Glutamatergic neuron (in vitro differentiated cells): ENCODE results near the gene CDC14B. TPM values are rescaled to one million over a fixed set of nuclear protein-coding genes. Genes with fewer than 3 reads are reported as not detected.

Experiments used
- DNase-seq: peaks from one replicate; pipeline ENCODE4 v3.0.0; 2022
- H3K27ac Mint-ChIP-seq: one replicate; pipeline ENCODE4 v1.8.0; 2020; ENCODE audit warnings: mild to moderate bottlenecking, mixed read lengths, inconsistent platforms; ENCODE audit not compliant: unreplicated experiment
- H3K27me3 Mint-ChIP-seq: one replicate; pipeline ENCODE4 v1.8.0; 2020; ENCODE audit warnings: mild to moderate bottlenecking, moderate library complexity, mixed read lengths, inconsistent platforms; ENCODE audit not compliant: unreplicated experiment
- H3K36me3 Mint-ChIP-seq: one replicate; pipeline ENCODE4 v1.8.0; 2020; ENCODE audit warnings: mild to moderate bottlenecking, mixed read lengths, inconsistent platforms; ENCODE audit not compliant: unreplicated experiment
- H3K4me1 Mint-ChIP-seq: one replicate; pipeline ENCODE4 v1.8.0; 2020; ENCODE audit warnings: mild to moderate bottlenecking, low read depth, mixed read lengths, inconsistent platforms; ENCODE audit not compliant: unreplicated experiment
- H3K4me3 Mint-ChIP-seq: one replicate; pipeline ENCODE4 v1.8.0; 2020; ENCODE audit warnings: mild to moderate bottlenecking, mixed read lengths, inconsistent platforms; ENCODE audit not compliant: unreplicated experiment
- H3K9me3 Mint-ChIP-seq: one replicate; pipeline ENCODE4 v1.8.0; 2020; ENCODE audit warnings: mild to moderate bottlenecking, moderate library complexity, mixed read lengths, inconsistent platforms; ENCODE audit not compliant: unreplicated experiment
- CTCF ChIP-seq: fragments of 200-600 bp; sonication (generic); IDR thresholded peaks from one replicate; pipeline ENCODE4 v1.5.0; 2021; ENCODE audit not compliant: partially characterized antibody, unreplicated experiment
- total RNA-seq: library from RNA; stranded (reverse); fragmentation: NEBNext Ultra II Directional; extraction: Animal tissue kit (Norgen Biotek cat#: 25700); gene quantifications from one replicate; pipeline ENCODE4 v1.2.1, GENCODE V29; 2021; ENCODE audit not compliant: unreplicated experiment

The CDC14B gene
- total RNA-seq, 1 donor from 2014 or later: 9.2 TPM

GRCh38 chr9:96512240-96512639, 107.4 kb downstream of the CDC14B start:
- H3K9me3 Mint-ChIP-seq: peaks cover 4% of the 10 kb centered on the region
- H3K27ac Mint-ChIP-seq: no peak overlapping the region
- H3K4me3 Mint-ChIP-seq: no peak overlapping the region
- no peak for TF ChIP-seq CTCF
- DNase-seq: no peak
- H3K4me1 Mint-ChIP-seq: peaks cover 29% of the 10 kb centered on the region
- H3K27me3 Mint-ChIP-seq: peaks cover 4% of the 10 kb centered on the region
- no peaks in the 10 kb centered on the region for H3K36me3 Mint-ChIP-seq

GRCh38 chr9:96510258-96510657, 109.4 kb downstream of the CDC14B start:
- Mint-ChIP-seq H3K9me3 (no peaks in the 10 kb centered on the region), H3K27ac (no peak overlapping the region), H3K4me3 (no peak overlapping the region), H3K27me3 (peaks cover 2% of the 10 kb centered on the region), H3K4me1 (peaks cover 20% of the 10 kb centered on the region), H3K36me3 (no peaks in the 10 kb centered on the region)
- TF ChIP-seq CTCF: no peak
- no peak for DNase-seq

DNA sequence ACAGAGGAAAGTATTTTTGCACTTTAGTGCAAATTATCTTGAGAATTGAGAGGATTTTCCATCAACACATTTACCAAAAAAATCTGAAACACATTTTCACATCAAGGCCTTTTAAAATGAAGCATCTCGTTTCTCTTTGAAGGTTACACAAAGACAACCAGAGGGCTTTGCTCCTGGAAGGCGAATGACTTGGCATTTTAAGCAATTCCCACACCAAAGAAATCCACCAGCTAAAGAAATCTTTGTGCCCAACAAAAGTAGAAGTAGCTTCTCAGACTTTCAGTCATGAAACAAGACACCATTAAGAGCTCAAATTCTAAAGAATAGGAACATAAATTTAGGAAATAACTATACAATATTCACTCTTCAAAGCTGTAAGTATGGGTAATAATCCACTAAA, 109.8 kb downstream of the CDC14B start:
- no peak for DNase-seq
- no peak overlapping the region for H3K27ac Mint-ChIP-seq

DNA sequence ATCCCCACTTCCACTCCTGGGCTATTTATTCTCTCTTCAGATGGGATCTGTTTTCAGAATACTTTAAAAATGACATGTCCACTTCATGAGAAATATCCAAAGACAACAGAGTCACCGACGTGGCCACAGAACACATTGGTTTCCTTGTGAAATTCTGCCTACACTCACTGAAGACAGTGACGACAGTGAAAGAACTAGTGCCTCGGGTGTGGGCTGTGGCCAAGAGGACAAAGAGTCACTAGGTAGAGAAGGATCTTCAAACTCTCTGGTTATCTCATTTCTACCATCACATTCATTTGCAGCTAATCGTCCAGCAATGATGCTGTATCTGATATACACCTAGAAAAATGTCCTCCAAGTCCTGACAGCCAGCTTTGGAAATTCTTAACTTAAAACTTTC, 110.6 kb downstream of the CDC14B start:
- Mint-ChIP-seq H3K27me3 (peaks cover 2% of the 10 kb centered on the region), H3K4me3 (no peak overlapping the region), H3K9me3 (peaks cover 3% of the 10 kb centered on the region), H3K27ac (no peak overlapping the region), H3K36me3 (no peaks in the 10 kb centered on the region), H3K4me1 (peaks cover 16% of the 10 kb centered on the region)
- no peak for TF ChIP-seq CTCF
- no peak for DNase-seq

More for the DNA sequence above, 109.8 kb downstream of the CDC14B start:
- no peak overlapping the region for H3K4me3 Mint-ChIP-seq
- no peak for TF ChIP-seq CTCF
- peaks cover 16% of the 10 kb centered on the region for H3K4me1 Mint-ChIP-seq
- no peaks in the 10 kb centered on the region for H3K9me3 Mint-ChIP-seq
- H3K36me3 Mint-ChIP-seq: no peaks in the 10 kb centered on the region
- peaks cover 2% of the 10 kb centered on the region for H3K27me3 Mint-ChIP-seq

GRCh38 chr9:96508227-96508940, 111.3 kb downstream of the CDC14B start:
- peaks cover 3% of the 10 kb centered on the region for H3K9me3 Mint-ChIP-seq
- peaks cover 10% of the 10 kb centered on the region for H3K4me1 Mint-ChIP-seq
- no peaks in the 10 kb centered on the region for H3K36me3 Mint-ChIP-seq
- no peak for TF ChIP-seq CTCF
- H3K27ac Mint-ChIP-seq: no peak overlapping the region
- H3K27me3 Mint-ChIP-seq: peaks cover 2% of the 10 kb centered on the region
- no peak overlapping the region for H3K4me3 Mint-ChIP-seq
- no peak for DNase-seq
